Cortex of kidney (tissue), 1 donor: ENCODE measurements around the gene TMEM150C.
"Not testable (repeated sequence)": the region's sequence is repeated elsewhere in the genome, so short reads cannot be mapped to it uniquely, and the experiment has no call there.

Source experiments
- DNase-seq: peaks from one replicate; lab custom pipeline; 2025; lab: John Stamatoyannopoulos, UW

TMEM150C gene

DNA sequence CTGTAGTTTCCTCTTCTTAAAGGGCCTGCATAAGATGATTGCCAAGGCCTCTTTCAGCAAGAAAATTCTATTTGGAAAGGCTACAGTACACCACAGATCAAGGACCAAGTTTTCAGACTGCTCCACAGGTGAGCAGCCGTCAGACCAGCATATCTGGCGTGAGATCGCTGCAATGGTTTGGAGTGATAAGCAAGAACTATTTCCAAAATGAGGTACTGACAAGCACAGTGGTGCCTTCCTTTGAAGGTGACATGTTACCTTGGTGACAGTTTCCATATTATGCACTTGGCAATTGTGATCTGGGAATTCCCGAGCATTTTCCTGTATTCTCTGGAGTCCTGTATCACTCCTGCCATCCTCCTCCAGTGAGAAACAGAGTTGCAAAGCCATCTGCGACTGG, 7.3 kb upstream of the TMEM150C start:
- no peak for DNase-seq

DNA sequence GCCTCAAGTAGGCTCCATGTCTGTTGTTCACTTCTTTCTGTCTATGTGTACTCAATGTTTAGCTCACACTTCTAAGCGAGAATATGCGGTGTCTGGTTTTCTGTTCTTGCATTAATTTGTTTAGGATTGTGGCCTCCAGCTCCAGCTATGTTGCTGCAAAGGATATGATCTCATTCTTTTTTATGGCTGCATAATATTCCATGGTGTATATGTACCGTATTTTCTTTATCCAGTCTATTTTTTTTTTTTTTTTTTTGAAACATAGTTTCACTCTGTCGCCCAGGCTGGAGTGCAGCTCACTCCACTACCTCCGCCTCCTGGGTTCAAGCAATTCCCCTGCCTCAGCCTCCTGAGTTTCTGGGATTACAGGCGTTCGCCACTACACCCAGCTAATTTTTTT, 5.7 kb upstream of the TMEM150C start:
- DNase-seq = no peak

- DNase-seq = no peak
These were observed 721 bp upstream of the TMEM150C start for GRCh38 chr4:82562564-82562854.

- DNase-seq = no peak
These were observed 669 bp downstream of the TMEM150C start for GRCh38 chr4:82560853-82561785.

DNA sequence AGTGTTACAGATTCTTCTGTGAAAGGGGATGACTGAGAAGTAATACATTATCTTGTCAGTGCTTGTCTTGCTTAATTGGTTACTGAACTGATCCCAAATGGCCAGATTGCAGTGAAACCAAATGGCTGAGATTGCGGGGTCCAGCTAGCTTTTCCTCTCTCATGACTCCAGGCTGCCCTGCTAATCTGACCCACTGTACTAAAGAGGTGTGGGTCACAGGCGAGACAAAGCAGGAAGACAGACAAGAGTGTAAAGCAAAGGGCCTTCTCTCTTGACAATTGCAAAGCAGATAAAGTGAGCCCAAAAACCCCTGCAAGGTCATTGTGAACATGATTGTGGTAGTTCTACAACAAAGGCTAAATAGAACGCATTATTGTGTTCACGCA, 2.1 kb downstream of the TMEM150C start:
- no peak for DNase-seq

GRCh38 chr4:82559090-82559734, 2.6 kb downstream of the TMEM150C start:
- DNase-seq = not testable (repeated sequence)

DNA sequence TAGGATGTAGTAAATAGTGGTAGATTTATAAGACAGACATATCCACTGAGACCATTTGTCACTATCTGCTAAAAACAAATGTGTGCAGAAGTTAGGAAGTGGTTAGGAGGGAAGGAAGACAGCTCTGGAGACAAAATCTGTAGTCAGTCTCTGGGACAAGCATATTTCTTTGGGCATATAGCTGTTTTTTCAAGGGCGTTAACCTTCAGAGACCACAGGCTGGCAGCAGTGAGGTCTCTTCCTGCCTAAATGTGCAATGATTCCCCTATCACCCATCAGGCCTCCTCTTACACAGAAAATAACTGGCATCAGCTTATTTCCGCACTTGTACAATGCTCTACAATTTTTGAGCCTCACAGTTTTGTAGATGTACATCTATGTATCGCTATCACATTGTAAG, 6.5 kb downstream of the TMEM150C start:
- DNase-seq = no peak

GRCh38 chr4:82553020-82553419, 8.8 kb downstream of the TMEM150C start:
- no peak for DNase-seq

GRCh38 chr4:82551734-82552133, 10.1 kb downstream of the TMEM150C start:
- DNase-seq = no peak

- not testable (repeated sequence) for DNase-seq
These were observed 13.9 kb downstream of the TMEM150C start for GRCh38 chr4:82547850-82548249.

DNA sequence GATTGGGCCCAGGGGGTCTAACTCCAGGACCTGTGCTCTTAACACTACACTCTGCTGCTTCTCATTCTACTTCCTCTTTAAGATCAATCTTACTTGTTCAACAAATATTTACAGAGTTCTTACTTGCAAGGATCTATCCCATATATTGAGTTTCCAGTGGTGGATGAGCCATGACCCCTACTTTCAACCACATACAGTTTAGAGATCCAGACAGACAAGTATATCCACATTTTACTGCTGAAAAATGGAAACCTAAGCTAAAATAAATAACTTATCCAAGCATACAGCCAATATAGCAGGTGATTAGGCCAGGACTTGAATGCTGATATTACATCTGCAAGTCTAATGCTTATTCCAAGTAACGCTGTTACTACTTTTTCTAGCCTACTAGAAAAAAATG, 18.7 kb downstream of the TMEM150C start:
- no peak for DNase-seq

DNA sequence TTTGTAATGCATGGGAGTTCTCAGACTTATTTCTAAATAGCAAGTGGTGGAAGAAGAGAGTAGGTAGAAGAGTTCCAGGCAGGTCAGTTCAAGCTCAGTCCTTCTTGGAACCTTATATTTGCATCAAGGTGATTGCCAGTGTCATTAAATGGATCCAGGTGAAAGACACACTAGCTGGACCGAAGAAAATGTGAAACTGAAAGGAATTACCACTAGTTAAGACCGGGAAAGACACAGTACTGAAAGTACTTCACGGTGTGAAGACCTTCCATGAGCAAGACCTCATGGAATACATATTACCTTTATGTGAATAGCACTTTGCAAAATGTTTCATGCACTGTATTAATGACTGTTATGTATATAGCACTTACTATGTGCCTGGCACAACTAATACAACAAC, 19.1 kb downstream of the TMEM150C start:
- DNase-seq = no peak

- no peak for DNase-seq
These were observed 32.5 kb downstream of the TMEM150C start for GRCh38 chr4:82529322-82529721.

DNA sequence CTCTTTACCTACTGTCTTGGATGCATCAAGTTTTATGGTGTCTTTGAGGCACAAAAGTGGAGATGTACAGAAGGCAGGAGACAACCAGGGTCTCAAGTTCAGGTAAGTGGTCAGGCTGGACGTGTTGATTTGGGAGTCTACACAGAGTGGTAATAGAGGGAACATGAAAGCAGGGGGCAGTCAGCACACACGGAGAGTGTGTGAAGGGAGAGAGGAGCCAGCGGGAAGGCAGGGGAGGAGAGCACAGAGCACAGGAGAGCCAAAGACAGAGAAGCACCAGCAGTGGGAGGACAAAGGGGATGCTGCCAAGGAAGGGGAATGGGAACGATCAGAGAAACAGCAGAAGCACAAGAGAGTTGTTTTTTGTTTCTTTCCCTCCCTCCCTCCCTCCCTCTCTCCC, 32.9 kb downstream of the TMEM150C start:
- DNase-seq = no peak

DNA sequence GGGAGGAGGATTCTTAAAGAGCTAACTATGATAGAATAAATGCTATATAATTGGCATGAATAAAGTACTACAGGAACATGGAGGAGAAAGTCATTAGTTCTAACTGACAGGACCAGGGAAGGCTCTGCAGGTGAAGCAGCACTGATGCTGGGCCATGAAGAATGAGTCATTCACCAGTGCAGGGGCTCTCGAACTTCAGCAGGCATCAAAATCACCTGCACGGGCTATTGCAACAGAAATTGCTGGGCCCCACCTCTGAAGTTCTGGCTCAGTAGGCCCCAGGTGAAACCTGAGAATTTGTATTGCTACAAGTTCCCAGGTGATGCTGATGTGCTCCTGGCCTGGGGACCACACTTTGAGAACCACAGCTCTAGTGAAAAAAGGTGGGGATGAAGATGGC, 33.7 kb downstream of the TMEM150C start:
- DNase-seq = no peak

- DNase-seq = no peak
These were observed 36.4 kb downstream of the TMEM150C start for GRCh38 chr4:82525307-82525911.

DNA sequence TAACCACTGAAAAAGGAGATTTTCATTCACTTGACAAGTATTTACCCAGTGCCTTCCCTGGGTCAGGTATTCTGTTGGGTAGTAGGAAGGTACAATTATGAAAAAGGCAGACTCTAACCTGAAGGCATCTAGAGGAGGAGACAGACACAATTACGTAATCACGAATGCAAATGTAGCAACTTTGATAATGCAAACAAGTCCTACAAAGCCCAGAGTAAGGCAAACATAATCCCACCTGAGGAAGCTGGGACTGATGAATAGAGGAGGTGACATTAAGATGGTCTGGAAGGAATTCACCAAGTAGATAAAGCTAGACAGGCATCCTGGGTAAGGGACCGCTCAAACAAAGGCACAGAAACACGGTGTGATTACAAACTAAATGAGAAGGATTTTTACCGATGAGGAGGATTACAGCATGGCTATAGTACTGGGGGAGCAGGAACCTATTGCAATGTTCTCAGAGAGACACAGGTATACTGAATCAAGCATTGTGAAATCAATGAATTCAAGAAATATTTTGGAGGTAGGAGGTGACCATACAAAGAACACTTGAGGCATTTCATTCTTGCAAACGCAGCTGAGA, 37.1 kb downstream of the TMEM150C start:
- no peak for DNase-seq

- DNase-seq = no peak
These were observed 38.6 kb downstream of the TMEM150C start for GRCh38 chr4:82523179-82523578.

DNA sequence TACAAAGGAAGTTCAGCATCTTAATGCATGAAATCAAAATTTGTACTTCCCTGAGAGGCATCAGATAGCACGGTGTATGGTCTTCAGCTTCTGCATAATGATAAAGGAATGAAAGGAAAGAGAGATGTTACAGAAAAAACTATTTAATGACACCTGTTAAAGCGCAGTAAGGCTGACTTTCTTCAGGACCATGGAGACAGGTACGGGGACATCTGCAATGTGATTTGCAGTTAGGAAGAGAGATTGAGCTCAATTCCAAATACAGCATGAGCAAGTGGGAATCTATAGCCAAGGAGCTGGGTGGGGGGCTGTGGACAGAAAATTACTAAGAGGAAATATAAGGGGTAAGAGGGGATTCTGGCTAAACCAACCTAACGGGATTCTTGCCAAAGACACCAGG, 39.3 kb downstream of the TMEM150C start:
- DNase-seq = no peak

- no peak for DNase-seq
These were observed 40.5 kb downstream of the TMEM150C start for GRCh38 chr4:82521283-82521682.

- DNase-seq = no peak
These were observed 42.0 kb downstream of the TMEM150C start for GRCh38 chr4:82519776-82520175.

DNA sequence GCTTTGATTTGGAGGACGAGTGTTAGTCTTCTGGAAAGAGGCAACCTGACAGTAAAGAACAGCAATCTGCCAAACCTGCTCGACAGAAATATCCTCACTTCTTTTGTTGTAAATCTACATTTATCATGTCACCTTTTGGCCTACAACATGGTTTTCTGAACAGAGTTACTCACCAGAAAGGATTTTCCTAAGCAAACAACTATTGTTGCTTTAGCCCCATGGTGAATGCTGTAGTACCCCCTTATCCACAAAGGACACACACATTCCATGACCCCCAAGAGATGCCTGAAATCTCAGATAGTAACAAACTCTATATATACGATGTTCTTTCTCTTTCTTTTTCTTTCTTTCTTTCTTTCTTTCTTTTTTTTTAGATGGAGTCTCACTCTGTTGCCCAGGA, 42.7 kb downstream of the TMEM150C start:
- no peak for DNase-seq

- DNase-seq = no peak
These were observed 44.7 kb downstream of the TMEM150C start for GRCh38 chr4:82517043-82517442.
